ENCODE measurements around the gene SERF2.
A peak's percentile ranks its signal among the peaks of the same experiment; 100 is the strongest.

Gene SERF2

GRCh38 chr15:43793647-43794046 lies 1.5 kb downstream of the SERF2 start:
- no peak for DNase-seq (ENCODE audit: low read depth)
- no peak for TF ChIP-seq CTCF (IDR thresholded peaks at IDR 0.05; ENCODE audit: insufficient read depth, low read depth, low read length, missing control alignments)
- H3K4me3 ChIP-seq (ENCODE audit: low read depth, low read length): peak overlapping the region; percentile 97

- no peak overlapping the region for H3K4me3 ChIP-seq (ENCODE audit: low read depth, low read length)
- TF ChIP-seq CTCF (IDR thresholded peaks at IDR 0.05; ENCODE audit: insufficient read depth, low read depth, low read length, missing control alignments): no peak
- no peak for DNase-seq (ENCODE audit: low read depth)
Measured at GRCh38 chr15:43794269-43795037, 2.3 kb downstream of the SERF2 start.

- H3K4me3 ChIP-seq (ENCODE audit: low read depth, low read length): no peak overlapping the region
- no peak for TF ChIP-seq CTCF (IDR thresholded peaks at IDR 0.05; ENCODE audit: insufficient read depth, low read depth, low read length, missing control alignments)
- no peak for DNase-seq (ENCODE audit: low read depth)
Measured at GRCh38 chr15:43795197-43795596, 3.1 kb downstream of the SERF2 start.

GRCh38 chr15:43795997-43796396 lies 3.9 kb downstream of the SERF2 start:
- DNase-seq (ENCODE audit: low read depth): no peak
- TF ChIP-seq CTCF (IDR thresholded peaks at IDR 0.05; ENCODE audit: insufficient read depth, low read depth, low read length, missing control alignments): no peak
- no peak overlapping the region for H3K4me3 ChIP-seq (ENCODE audit: low read depth, low read length)

GRCh38 chr15:43796566-43796965 lies 4.4 kb downstream of the SERF2 start:
- no peak overlapping the region for H3K4me3 ChIP-seq (ENCODE audit: low read depth, low read length)
- no peak for DNase-seq (ENCODE audit: low read depth)
- no peak for TF ChIP-seq CTCF (IDR thresholded peaks at IDR 0.05; ENCODE audit: insufficient read depth, low read depth, low read length, missing control alignments)

- no peak overlapping the region for H3K4me3 ChIP-seq (ENCODE audit: low read depth, low read length)
- peak; percentile 55 for DNase-seq (ENCODE audit: low read depth)
Measured at GRCh38 chr15:43799209-43799944, 7.3 kb downstream of the SERF2 start.

More at GRCh38 chr15:43799209-43799944, 7.3 kb downstream of the SERF2 start:
- no peak for TF ChIP-seq CTCF (IDR thresholded peaks at IDR 0.05; ENCODE audit: insufficient read depth, low read depth, low read length, missing control alignments)

Data from GM12865 (cell line).